Suprapubic skin (tissue), 3 donors: Measurements from ENCODE around the gene PFDN6.

ENCODE experiments used
- CTCF ChIP-seq, 2 donors: fragments of 200-600 bp in 1 of 2; fragments of 450-650 bp in 1 of 2; sonication (generic) in 1 of 2; IDR thresholded peaks; one replicate each; pipeline ENCODE4 v1.5.1; 2016 to 2019; ENCODE audit warnings: antibody characterized with exemption in 2 of 2, mild to moderate bottlenecking in 1 of 2, moderate library complexity in 1 of 2
- POLR2A ChIP-seq, 2 donors: fragments of 450-650 bp; IDR thresholded peaks; one replicate each; pipeline ENCODE4 v1.6.1; 2017; ENCODE audit warnings: antibody characterized with exemption in 2 of 2, mild to moderate bottlenecking in 2 of 2, moderate library complexity in 2 of 2

DNA sequence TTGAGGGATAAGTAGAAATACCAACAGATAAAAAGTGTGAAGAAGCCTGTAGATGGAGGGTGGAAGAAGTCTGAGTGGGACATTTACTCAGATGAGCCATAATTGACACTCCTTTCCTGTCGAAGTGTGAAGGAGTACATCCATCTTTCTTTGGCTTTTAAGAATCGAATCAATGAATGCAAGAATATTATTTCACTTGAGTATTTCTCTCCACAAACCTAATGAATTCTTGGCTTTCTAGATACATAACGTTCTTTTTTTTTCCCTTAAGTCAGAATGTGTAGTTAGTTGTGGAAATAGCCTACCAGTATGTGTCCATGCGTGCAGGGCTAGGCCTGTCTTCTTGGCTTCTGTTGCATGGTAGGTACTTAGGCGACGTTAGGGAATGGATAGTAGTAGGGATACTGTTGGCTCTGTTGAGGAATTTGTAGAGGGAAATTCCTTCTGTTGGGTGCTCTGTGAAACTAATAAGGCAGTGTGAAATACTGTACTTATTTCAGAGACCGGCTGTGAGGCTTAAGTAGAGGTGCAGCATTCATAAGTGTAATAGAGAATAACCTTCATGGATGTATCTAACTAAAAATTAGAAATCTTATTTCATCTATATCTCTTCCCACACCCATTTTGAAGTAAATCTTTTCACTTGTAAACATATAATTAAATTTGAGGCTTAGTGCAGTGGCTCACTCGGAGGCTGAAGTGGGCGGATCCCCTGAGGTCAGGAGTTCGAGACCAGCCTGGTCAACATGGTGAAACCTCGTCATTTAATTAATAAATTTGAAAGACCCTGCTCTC lies 16.1 kb upstream of the PFDN6 start:
- TF ChIP-seq CTCF (IDR thresholded peaks at IDR 0.05) (no peak), POLR2A (IDR thresholded peaks at IDR 0.05) (no peak)
